HEK293 (cell line): Measurements from ENCODE around the gene NAMPT.

Source experiments
- CTCF ChIA-PET: fragments of 350-600 bp; formaldehyde crosslinking; extraction: SDS; loops from one replicate; lab custom pipeline; 2021; ENCODE audit warnings: antibody characterized with exemption; lab: Yijun Ruan, JAX
- POLR2A ChIA-PET: fragments of 300-600 bp; formaldehyde crosslinking; extraction: SDS; loops from one replicate; lab custom pipeline; 2020; ENCODE audit warnings: antibody characterized with exemption, inconsistent platforms; lab: Yijun Ruan, JAX
- H3K27ac ChIP-seq: fragments of 200-500 bp; sonication (Bioruptor generic); 2 replicates; pipeline ENCODE4 v1.5.1; 2014; ENCODE audit warnings: low read depth, low read length, control low read depth, inconsistent platforms; ENCODE audit errors: extremely low read depth
- H3K36me3 ChIP-seq, 2 experiments: fragments of 200-500 bp in 1 of 2; sonication (Bioruptor generic) in 1 of 2; 1 replicate in 1 of 2; 2 replicates in 1 of 2; pipeline ENCODE4 v1.5.1; 2014 to 2017; ENCODE audit warnings: inconsistent platforms in 2 of 2, low read length in 2 of 2; ENCODE audit not compliant: control insufficient read depth in 2 of 2, insufficient read depth in 1 of 2
- H3K4me1 ChIP-seq: fragments of 200-500 bp; sonication (Bioruptor generic); 2 replicates; pipeline ENCODE4 v1.5.1; 2014; ENCODE audit warnings: mild to moderate bottlenecking, low read length, inconsistent platforms; ENCODE audit not compliant: control insufficient read depth, insufficient read depth
- H3K4me3 ChIP-seq: 2 replicates; pipeline ENCODE4 v1.5.1; 2011; ENCODE audit warnings: low read depth, mild to moderate bottlenecking, control low read depth, low read length, moderate library complexity
- H3K9me3 ChIP-seq: fragments of 200-500 bp; sonication (Bioruptor generic); 2 replicates; pipeline ENCODE4 v1.5.1; 2014; ENCODE audit warnings: low read depth, low read length, inconsistent platforms; ENCODE audit not compliant: control insufficient read depth, insufficient read depth
- GLI4 ChIP-seq: fragments of 450-650 bp; formaldehyde crosslinking; IDR thresholded peaks from 2 replicates; pipeline ENCODE4 v1.5.1; 2016; ENCODE audit warnings: missing biosample characterization, missing genetic modification characterization
- KLF8 ChIP-seq: fragments of 450-650 bp; formaldehyde crosslinking; IDR thresholded peaks from 2 replicates; pipeline ENCODE4 v1.5.1; 2016; ENCODE audit warnings: missing biosample characterization, missing genetic modification characterization
- SCRT2 ChIP-seq: fragments of 450-650 bp; formaldehyde crosslinking; IDR thresholded peaks from 2 replicates; pipeline ENCODE4 v1.5.1; 2016; ENCODE audit warnings: missing biosample characterization, missing genetic modification characterization
- ZBTB48 ChIP-seq: fragments of 450-650 bp; formaldehyde crosslinking; IDR thresholded peaks from 2 replicates; pipeline ENCODE4 v1.5.1; 2016; ENCODE audit warnings: missing biosample characterization, missing genetic modification characterization
- ZEB2 ChIP-seq: fragments of 450-650 bp; formaldehyde crosslinking; IDR thresholded peaks from 2 replicates; pipeline ENCODE4 v1.5.1; 2016; ENCODE audit warnings: missing biosample characterization, missing genetic modification characterization
- ZNF140 ChIP-seq: fragments of 450-650 bp; formaldehyde crosslinking; IDR thresholded peaks from 2 replicates; pipeline ENCODE4 v1.5.1; 2016; ENCODE audit warnings: missing biosample characterization, missing genetic modification characterization
- ZNF2 ChIP-seq: fragments of 450-650 bp; formaldehyde crosslinking; IDR thresholded peaks from 2 replicates; pipeline ENCODE4 v1.5.1; 2016; ENCODE audit warnings: missing biosample characterization, missing genetic modification characterization
- ZNF202 ChIP-seq: fragments of 450-650 bp; formaldehyde crosslinking; IDR thresholded peaks from 2 replicates; pipeline ENCODE4 v1.5.1; 2016; ENCODE audit warnings: missing biosample characterization, missing genetic modification characterization, borderline replicate concordance
- ZNF221 ChIP-seq: fragments of 450-650 bp; formaldehyde crosslinking; IDR thresholded peaks from 2 replicates; pipeline ENCODE4 v1.5.1; 2017; ENCODE audit warnings: missing biosample characterization, missing genetic modification characterization, borderline replicate concordance
- ZNF26 ChIP-seq: fragments of 450-650 bp; formaldehyde crosslinking; IDR thresholded peaks from 2 replicates; pipeline ENCODE4 v1.5.1; 2016; ENCODE audit warnings: missing biosample characterization, missing genetic modification characterization
- ZNF302 ChIP-seq: fragments of 450-650 bp; formaldehyde crosslinking; IDR thresholded peaks from 2 replicates; pipeline ENCODE4 v1.5.1; 2016; ENCODE audit warnings: missing biosample characterization, missing genetic modification characterization, low read depth
- ZNF335 ChIP-seq: fragments of 450-650 bp; formaldehyde crosslinking; conservative IDR thresholded peaks from 2 replicates; pipeline ENCODE4 v1.5.1; 2016; ENCODE audit warnings: missing biosample characterization, missing genetic modification characterization
- ZNF341 ChIP-seq: fragments of 450-650 bp; formaldehyde crosslinking; IDR thresholded peaks from 2 replicates; pipeline ENCODE4; 2016; ENCODE audit warnings: low read depth, missing biosample characterization, missing genetic modification characterization
- ZNF366 ChIP-seq: fragments of 450-650 bp; formaldehyde crosslinking; conservative IDR thresholded peaks from 2 replicates; pipeline ENCODE4 v1.5.1; 2016; ENCODE audit warnings: missing biosample characterization, missing genetic modification characterization
- ZNF433 ChIP-seq: fragments of 450-650 bp; formaldehyde crosslinking; IDR thresholded peaks from 2 replicates; pipeline ENCODE4 v1.5.1; 2016; ENCODE audit warnings: missing biosample characterization, missing genetic modification characterization, low read depth
- ZNF518A ChIP-seq: fragments of 450-650 bp; formaldehyde crosslinking; conservative IDR thresholded peaks from 2 replicates; pipeline ENCODE4 v1.5.1; 2016; ENCODE audit warnings: low read depth, missing biosample characterization, missing genetic modification characterization
- ZNF555 ChIP-seq: fragments of 450-650 bp; formaldehyde crosslinking; conservative IDR thresholded peaks from 2 replicates; pipeline ENCODE4 v1.5.1; 2017; ENCODE audit warnings: missing biosample characterization, mild to moderate bottlenecking, missing genetic modification characterization, inconsistent platforms
- ZNF580 ChIP-seq: fragments of 450-650 bp; formaldehyde crosslinking; IDR thresholded peaks from 2 replicates; pipeline ENCODE4 v1.5.1; 2016; ENCODE audit warnings: missing biosample characterization, missing genetic modification characterization
- ZNF585B ChIP-seq: fragments of 450-650 bp; formaldehyde crosslinking; IDR thresholded peaks from 2 replicates; pipeline ENCODE4 v1.5.1; 2016; ENCODE audit warnings: missing biosample characterization, missing genetic modification characterization
- ZNF600 ChIP-seq: fragments of 450-650 bp; formaldehyde crosslinking; IDR thresholded peaks from 2 replicates; pipeline ENCODE4 v1.5.1; 2016; ENCODE audit warnings: missing biosample characterization, missing genetic modification characterization
- ZNF623 ChIP-seq: fragments of 450-650 bp; formaldehyde crosslinking; IDR thresholded peaks from 2 replicates; pipeline ENCODE4 v1.5.1; 2016; ENCODE audit warnings: missing biosample characterization, missing genetic modification characterization
- ZNF747 ChIP-seq: fragments of 450-650 bp; formaldehyde crosslinking; IDR thresholded peaks from 2 replicates; pipeline ENCODE4 v1.5.1; 2016; ENCODE audit warnings: missing biosample characterization, missing genetic modification characterization
- ZNF768 ChIP-seq: fragments of 450-650 bp; formaldehyde crosslinking; IDR thresholded peaks from 2 replicates; pipeline ENCODE4 v1.5.1; 2018; ENCODE audit warnings: missing biosample characterization, mild to moderate bottlenecking, missing genetic modification characterization
- ZSCAN18 ChIP-seq: fragments of 450-650 bp; formaldehyde crosslinking; IDR thresholded peaks from 2 replicates; pipeline ENCODE4 v1.5.1; 2016; ENCODE audit warnings: missing biosample characterization, missing genetic modification characterization

The NAMPT gene

GRCh38 chr7:106318482-106318881 is 33.7 kb upstream of the NAMPT start:
- H3K36me3 ChIP-seq: no peaks in the 10 kb centered on the region
- no peaks in the 10 kb centered on the region for H3K9me3 ChIP-seq
- POLR2A ChIA-PET: no interaction called here
- no peak overlapping the region for H3K4me3 ChIP-seq
- TF ChIP-seq ZNF341 (tag by site-specific recombination): no peak
- TF ChIP-seq ZNF366 (tag by site-specific recombination): no peak
- TF ChIP-seq ZNF518A (tag by site-specific recombination): no peak
- TF ChIP-seq ZBTB48 (tag by site-specific recombination): no peak
- no peak for TF ChIP-seq ZEB2 (tag by site-specific recombination)
- no peak for TF ChIP-seq ZNF555 (tag by site-specific recombination)
- no peak for TF ChIP-seq ZSCAN18 (tag by site-specific recombination)
- TF ChIP-seq ZNF26 (tag by site-specific recombination): no peak
- no peak for TF ChIP-seq ZNF580 (tag by site-specific recombination)
- TF ChIP-seq ZNF140 (tag by site-specific recombination): no peak
- no peak for TF ChIP-seq ZNF202
- CTCF ChIA-PET: no interaction called here
- no peak overlapping the region for H3K27ac ChIP-seq
- H3K4me1 ChIP-seq: no peaks in the 10 kb centered on the region

GRCh38 chr7:106317971-106318370 is 33.2 kb upstream of the NAMPT start:
- Histone ChIP-seq H3K9me3 (no peaks in the 10 kb centered on the region), H3K36me3 (no peaks in the 10 kb centered on the region), H3K4me1 (no peaks in the 10 kb centered on the region), H3K4me3 (no peak overlapping the region), H3K27ac (no peak overlapping the region)
- ChIA-PET CTCF (no interaction called here), POLR2A (no interaction called here)
- TF ChIP-seq ZNF335 (tag by site-specific recombination) (no peak), ZNF747 (tag by site-specific recombination) (no peak), GLI4 (tag by site-specific recombination) (no peak), ZNF585B (tag by site-specific recombination) (no peak), ZNF518A (tag by site-specific recombination) (no peak), ZNF221 (tag by site-specific recombination) (no peak), ZNF768 (no peak), ZNF140 (tag by site-specific recombination) (no peak), SCRT2 (tag by site-specific recombination) (no peak), ZNF623 (tag by site-specific recombination) (no peak), ZNF600 (tag by site-specific recombination) (no peak), ZNF433 (tag by site-specific recombination) (no peak), ZNF2 (tag by site-specific recombination) (no peak), ZNF302 (tag by site-specific recombination) (no peak), KLF8 (tag by site-specific recombination) (no peak)
